AG09319 (cell line): ENCODE data around the gene ABCA8.
"Not testable (repeated sequence)": the region's sequence is repeated elsewhere in the genome, so short reads cannot be mapped to it uniquely, and the experiment has no call there.

ENCODE experiments used
- DNase-seq: peaks from one replicate; pipeline ENCODE4 v3.0.0-alpha.2; 2010; ENCODE audit warnings: low read depth; ENCODE audit errors: extremely low read depth
- CTCF ChIP-seq: IDR thresholded peaks from 2 replicates; pipeline ENCODE4 v1.5.1; 2011; ENCODE audit warnings: low read depth, mild to moderate bottlenecking, inconsistent platforms, low read length, moderate library complexity

The ABCA8 gene

GRCh38 chr17:68953340-68953997, 1.7 kb downstream of the ABCA8 start:
- DNase-seq = no peak
- TF ChIP-seq CTCF = no peak

GRCh38 chr17:68950725-68951124, 4.5 kb downstream of the ABCA8 start:
- DNase-seq = no peak
- TF ChIP-seq CTCF = no peak

- not testable (repeated sequence) for DNase-seq
Measured at GRCh38 chr17:68947868-68948267, 7.3 kb downstream of the ABCA8 start.

- TF ChIP-seq CTCF = no peak
- DNase-seq = no peak
Measured at GRCh38 chr17:68944435-68945035, 10.7 kb downstream of the ABCA8 start.

GRCh38 chr17:68943812-68944182, 11.4 kb downstream of the ABCA8 start:
- not testable (repeated sequence) for DNase-seq

GRCh38 chr17:68943123-68943811, 11.9 kb downstream of the ABCA8 start:
- no peak for TF ChIP-seq CTCF
- DNase-seq = no peak

- no peak for TF ChIP-seq CTCF
- DNase-seq = no peak
Measured at GRCh38 chr17:68942389-68942788, 12.8 kb downstream of the ABCA8 start.

GRCh38 chr17:68941761-68942160, 13.4 kb downstream of the ABCA8 start:
- no peak for DNase-seq
- TF ChIP-seq CTCF = no peak
